NCI-H2081 treated with DMSO at 0.1 percent for 48 hours (cell line): ENCODE results near the gene SLC25A6.
"Not testable (repeated sequence)": the region's sequence is repeated elsewhere in the genome, so short reads cannot be mapped to it uniquely, and the experiment has no call there.

Experiments
- DNase-seq: peaks from one replicate; lab custom pipeline; 2025; lab: John Stamatoyannopoulos, UW

Gene SLC25A6

DNA sequence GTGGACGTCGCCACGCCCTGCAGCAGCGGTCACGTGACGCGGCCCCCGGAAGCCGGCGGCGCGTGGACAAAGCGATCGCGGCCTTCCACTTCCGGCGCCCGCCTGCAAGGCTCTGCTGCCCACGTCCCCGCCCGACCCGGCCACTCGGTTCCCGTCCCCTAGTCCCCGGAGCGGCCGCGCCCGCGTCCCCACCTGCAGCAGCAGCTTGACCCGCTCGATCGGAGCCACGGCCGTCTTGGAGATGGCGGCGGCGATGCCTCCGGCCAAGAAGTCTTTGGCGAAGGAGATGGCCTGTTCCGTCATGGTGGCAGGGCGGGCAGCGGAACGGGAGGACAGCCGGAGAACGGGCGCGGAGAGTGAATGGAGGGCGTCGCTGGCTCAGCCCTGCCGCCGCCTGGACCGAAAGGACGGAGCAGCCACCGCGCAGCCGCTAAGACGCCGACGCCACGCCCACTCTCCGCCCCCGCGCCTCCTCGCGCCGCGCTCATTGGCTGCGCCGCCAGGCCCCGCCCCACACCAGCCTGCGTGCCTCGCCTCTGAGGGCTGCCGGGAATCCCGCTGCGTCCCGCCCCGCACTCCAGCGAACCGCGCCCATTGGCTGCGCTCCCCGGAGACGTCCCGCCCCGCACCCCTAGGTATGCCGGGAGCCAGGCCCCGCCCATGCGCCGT, at the start of gene SLC25A6:
TSS of gene SLC25A6 (minus strand) at position 407 of the 669 bp plus-strand sequence. CDS start at position 303, 104 bp downstream.
- DNase-seq = no peak

DNA sequence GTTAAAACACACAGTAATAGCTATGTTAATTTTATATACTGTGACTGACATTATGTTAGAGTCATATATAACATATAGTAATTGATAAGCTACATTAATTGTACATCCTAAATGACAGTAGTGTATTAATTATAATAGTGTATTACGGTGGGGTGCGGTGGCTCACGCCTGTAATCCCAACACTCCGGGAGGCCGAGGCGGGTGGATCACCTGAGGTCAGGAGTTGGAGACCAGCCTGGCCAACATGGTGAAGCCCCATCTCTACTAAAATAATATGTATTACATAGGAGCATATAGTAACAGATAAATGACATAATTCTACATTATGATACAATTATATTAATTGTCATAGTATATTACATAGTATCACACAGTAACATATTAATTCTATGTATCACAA, 48.6 kb upstream of the SLC25A6 start:
- DNase-seq = no peak

DNA sequence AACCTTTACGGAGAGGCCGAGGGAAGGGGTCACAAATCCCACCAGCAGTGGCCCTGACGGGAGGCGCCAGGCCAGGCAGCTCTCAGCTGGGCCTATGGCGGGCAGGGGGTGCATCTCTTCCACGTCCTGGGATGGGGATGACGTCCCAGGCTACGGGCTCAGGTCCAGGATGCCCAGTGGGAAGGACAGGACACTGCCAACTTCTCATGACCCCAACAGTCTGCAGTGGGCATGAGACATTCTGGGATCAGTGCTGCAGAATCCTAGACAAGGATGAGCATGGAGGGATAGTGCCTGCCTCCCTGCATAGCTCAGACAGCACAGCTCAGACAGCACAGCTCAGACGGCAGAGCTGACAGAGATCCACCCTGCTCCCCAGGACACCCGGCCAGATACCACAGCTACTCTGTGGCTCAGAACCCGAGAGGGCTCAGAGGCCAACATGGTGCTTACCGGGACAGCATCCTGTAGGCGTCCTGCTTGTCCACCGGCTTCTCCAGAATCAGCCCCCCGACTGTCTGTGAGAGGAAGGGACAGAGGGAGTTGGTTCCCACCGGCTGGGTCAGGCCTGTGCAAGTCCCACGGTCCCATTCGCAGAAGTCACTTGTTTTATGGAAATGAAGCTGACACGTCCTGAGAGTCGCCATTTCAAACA, 43.5 kb upstream of the SLC25A6 start:
- DNase-seq = no peak

DNA sequence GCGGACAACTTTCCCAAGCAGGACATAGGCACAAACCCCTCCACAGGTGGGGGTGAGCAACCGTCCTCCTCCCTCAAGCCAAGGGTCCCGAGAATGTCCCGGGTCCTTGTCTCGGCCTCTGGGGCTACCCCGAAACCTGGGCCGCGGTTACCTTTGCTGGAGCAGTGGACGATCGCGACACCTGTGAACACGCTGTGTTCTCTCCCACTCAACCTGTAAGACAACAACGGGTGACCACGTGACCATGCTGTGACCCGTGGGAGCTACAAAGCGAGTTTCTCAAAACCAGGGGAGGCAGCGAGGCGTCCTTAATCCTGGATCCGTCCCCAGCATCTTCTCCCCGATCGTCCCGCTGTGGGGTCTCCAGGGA, 42.9 kb upstream of the SLC25A6 start:
- no peak for DNase-seq

DNA sequence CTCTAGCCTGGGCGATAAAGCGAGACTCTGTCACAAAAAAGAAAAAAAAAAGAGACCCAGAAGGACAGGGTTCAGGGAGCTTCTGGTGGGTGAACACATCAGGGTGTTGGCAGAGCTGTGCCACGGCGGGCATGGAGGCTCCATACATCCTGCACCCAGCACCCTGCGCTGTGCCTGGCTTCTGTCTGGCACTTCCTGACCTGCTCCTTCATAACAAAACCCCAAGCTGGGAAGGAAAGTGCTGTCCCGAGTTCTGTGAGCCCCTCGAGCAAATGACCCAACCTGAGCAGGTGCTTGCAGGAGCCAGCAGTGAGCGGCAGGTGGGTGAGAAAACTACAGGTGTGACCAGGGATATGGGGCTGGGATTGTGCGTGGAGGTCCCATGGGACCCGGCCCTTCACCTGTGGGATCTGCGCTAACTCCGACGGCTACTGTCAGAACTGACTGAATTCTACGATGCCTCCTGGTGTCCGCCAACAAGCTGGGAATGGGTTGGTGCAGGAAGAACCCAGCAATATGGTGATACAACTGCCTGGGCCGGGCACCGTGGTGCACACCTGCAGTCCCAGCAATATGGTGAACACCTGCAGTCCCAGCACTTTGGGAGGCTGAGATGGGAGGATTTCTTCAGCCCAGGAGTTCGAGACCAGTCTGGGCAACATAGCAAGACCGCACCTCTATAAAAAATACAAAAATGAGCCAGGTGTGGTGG, 41.9 kb upstream of the SLC25A6 start:
- no peak for DNase-seq

DNA sequence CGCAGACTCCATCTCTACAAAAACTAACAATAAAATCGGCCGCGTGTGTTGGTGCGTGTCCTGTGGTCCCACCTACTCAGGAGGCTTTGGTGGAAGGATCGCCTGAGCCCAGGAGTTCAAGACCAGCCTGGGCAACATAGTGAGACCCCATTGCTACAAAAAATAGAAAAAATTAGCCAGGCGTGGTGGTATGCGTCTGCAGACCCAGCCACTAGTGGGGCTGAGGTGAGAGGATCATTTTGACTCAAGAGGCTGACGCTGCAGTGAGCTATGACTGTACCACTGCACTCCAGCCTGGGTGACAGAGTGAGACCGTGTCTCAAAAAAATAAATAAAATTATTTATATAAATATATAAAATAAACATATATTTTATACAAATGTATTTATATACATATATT, 38.5 kb upstream of the SLC25A6 start:
- DNase-seq = no peak

DNA sequence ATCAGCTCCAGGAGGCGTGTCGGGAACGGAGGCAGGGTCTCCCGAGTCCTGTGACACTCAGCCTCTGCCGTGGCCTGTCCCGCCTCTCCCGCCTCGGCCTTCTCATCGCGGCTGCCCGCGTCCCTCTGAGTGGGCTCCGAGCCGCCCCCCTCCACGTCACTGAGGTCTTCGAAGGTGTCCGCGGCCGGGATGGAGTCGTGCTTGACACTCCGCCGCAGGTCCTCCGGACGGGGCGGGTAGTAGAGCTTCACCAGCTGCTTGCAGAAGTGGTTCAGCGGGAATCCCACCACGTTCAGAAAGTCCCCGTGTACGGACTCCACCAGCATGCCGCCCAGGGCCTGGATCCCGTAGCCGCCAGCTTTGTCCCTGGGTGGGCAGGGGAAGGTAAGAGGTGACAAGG, 35.8 kb upstream of the SLC25A6 start:
- DNase-seq = no peak

DNA sequence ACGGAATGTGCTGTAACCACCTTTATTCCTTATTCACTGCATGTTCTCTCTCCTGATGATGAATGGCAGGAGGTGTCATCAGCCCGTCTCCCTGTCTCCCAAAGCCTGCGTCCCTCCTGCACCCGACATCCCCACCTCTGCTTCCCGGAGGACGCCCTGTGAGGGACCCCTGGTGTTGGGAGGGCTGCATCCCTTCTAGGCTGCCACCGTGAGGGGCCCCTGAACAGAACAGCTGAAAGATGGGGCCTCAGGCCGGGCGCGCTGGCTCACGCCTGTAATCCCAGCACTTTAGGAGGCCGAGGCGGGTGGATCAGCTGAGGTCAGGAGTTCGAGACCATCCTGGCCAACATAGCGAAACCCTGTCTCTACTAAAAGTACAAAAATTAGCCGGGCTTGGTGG, 34.4 kb upstream of the SLC25A6 start:
- DNase-seq = not testable (repeated sequence)

DNA sequence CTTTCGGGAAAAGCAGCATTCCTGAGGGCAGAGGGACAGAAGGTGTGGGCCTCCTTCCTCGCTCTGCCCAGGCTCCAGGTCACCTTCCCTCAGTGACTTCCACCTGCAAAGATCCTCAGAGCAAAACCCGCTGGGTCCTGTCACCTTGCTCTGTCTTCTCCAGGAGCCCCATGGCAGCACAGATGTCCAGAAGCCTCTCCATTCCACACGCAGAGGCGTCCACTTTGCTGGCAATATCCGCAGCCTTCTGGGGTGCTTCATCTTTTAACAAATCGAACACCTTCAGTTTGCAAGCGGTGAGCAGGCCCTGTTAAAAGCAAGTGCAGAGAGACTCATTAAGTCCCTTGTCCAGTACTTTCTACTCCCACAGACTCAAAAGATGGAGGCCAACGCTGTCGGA, 33.5 kb upstream of the SLC25A6 start:
- no peak for DNase-seq

DNA sequence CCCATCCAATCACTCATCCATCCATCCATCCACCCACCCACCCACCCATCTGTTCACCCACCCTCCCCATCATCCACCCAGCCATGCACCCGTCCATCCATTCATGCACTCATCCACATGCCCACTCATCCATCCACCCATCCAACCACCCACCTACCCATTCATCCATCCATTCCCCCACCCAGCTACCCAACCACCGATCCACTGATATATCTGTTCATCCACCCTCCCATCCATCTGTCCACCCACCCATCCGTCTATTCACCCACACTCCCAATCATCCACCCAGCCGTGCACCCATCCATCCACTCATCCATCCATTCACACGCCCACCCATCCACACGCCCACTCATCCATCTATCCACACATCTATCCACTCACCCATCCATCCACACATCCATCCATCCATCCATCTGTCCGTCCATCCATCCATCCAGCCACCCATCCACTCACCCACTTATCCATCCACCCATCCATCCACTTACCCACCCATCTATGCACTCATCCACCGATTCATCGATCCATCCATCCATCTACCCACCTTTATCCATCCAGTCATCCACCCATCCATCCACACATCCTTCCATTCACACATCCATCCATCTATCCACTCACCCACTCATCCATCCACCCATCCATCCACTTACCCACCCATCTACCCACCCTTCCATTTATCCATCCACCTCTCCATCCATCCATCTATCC, 32.4 kb upstream of the SLC25A6 start:
- DNase-seq = no peak

DNA sequence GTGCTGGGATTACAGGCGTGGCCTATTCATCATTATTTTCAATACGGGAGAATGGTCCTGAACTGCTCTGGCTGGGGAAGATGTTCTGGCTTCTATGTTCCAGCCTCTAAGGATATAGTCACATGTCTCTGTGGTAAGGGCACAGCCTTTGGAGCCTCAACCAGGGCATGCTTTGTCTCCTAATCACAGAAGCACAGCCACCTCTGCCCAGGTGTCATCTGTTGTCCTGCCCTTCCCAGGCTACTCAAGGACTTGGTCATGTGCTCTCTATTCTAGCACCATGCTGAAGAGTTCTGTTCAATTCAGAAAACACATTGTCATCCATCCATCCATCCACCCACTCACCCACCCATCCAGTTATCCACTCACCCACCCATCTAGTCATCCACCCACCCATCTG, 31.3 kb upstream of the SLC25A6 start:
- no peak for DNase-seq

DNA sequence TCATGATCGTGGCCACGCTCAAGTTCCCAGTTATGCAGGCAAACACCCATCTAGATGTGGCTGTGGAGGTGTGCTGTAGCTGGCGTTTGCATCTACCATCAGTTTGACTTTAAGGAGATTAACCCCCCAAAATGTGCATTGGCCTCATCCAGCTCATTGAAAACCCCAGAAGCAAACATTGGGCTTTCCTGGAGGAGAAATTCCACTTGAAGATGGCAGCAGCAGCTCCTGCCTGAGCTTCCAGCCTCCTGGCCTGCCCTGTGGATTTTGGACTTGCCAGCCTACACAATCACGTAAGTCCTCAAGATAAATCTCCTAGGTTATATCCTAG, 30.2 kb upstream of the SLC25A6 start:
- DNase-seq = no peak

DNA sequence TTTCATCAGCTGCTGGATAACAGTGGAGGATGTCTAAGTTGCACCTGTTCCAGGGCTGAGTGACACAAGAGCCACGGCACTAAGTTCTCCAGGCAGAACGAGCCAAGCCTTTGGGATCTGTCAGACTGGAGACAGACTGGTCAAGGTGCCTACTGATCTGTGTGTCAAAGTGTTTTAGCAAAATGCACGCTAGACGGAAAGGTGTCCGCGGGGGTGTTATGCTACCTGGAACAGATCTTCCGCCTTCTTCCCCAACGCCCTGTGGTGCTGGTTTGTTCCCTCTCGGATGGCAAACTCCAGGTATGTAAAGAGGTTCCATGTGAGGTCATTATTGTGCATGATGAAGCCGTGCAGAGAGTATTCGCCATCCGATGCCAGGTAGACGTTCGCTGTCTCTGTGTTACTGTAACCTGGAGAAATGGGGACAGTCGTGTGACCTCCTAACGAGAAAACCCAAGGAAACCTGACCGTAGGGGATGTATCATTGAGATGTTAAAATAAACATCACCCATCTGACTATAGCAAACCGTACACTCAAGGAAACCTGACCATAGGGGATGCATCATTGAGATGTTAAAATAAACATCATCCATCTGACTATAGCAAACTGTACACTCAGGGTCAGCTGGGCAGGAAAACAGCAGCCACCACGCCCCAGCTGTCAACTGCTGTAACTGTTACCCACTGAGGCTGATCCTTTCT, 29.7 kb upstream of the SLC25A6 start:
- no peak for DNase-seq

DNA sequence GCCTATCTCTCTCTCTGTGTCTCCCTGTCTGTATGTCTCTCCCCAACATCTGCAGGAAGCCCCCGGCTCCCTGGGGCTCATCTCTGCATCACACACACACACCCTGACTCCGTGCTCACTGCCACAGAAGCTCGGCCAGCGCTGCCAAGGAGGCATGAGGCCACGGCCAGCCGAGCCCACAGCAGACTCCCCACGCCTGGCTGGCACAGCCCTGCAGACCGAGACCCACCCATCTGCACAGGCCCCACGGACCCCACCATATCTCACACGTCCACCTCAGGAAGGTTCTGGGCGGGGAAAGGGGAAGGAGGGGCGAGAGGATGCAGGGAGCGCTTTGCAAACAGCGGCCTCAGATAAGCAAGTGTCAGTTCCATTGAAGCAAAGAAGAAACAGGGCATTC, 28.5 kb upstream of the SLC25A6 start:
- DNase-seq = no peak

DNA sequence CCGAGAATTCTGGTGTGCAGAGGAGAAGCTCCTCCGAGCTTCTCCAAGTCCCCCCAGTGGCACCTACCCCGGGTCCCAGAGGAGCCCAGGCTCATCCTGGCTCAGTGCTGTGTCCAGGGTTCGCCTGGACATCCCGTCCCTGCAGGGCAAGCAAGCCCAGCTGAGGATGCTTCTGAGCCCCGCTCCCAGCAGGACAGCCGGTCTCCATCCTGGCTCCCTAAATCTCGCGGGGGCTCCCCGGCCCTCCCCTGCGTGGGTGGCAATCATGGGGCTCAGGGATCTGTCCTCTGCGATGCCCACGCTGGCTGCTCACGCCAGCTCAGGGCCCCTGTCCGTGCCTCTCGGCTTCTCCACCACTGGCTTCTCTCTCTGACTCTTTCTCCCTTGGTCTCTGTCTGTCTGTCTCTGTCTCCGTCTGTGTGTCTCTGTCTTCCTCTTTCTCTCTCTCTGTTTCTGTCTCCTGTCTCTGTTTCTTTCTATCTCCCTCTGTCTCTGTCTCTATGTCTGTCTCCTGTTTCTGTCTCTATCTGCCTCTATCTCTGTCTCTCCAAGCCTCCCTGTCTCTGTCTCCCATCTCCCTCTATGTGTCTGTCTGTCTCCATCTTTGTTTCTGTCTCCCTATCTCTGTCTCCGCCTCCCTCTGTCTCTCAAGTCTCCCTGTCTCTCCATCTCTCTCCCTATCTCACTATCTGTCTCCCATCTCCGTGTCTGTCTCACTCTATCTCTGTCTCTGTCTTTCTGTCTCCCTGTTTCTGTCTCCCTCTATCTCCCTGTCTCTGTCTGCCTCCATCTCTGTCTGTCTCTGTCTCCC, 27.8 kb upstream of the SLC25A6 start:
- DNase-seq = no peak

DNA sequence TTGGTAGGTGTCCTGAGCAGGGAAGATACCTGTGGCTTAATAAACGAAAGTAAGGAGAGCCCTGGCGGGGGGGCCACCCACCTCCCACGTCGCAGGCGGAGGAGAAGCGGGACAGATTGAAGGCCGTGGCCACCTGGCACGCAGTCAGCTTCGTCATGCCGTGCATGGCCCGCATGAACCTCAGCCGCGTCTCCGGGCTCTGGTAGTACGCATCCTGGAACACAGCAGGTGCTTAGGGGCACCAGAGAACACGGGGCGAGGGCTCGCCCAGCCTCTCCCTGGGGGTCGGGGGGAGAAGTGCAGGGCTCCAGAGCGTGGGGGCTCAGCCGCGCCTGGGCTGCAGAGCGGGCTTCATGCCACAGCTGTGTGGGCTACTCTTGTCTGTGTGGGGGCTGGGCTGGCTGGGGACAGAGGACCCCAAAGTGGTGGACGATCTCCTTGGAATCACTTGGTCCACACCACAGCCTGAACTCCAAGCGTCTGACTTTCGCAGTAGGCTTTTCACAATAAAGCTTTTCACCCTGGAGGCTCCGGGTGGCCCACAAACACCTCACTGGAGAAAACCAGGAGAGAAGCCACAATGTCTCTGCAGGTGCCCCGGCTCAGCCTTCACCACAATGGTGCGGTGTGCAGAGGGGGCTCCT, 27.1 kb upstream of the SLC25A6 start:
- no peak for DNase-seq

DNA sequence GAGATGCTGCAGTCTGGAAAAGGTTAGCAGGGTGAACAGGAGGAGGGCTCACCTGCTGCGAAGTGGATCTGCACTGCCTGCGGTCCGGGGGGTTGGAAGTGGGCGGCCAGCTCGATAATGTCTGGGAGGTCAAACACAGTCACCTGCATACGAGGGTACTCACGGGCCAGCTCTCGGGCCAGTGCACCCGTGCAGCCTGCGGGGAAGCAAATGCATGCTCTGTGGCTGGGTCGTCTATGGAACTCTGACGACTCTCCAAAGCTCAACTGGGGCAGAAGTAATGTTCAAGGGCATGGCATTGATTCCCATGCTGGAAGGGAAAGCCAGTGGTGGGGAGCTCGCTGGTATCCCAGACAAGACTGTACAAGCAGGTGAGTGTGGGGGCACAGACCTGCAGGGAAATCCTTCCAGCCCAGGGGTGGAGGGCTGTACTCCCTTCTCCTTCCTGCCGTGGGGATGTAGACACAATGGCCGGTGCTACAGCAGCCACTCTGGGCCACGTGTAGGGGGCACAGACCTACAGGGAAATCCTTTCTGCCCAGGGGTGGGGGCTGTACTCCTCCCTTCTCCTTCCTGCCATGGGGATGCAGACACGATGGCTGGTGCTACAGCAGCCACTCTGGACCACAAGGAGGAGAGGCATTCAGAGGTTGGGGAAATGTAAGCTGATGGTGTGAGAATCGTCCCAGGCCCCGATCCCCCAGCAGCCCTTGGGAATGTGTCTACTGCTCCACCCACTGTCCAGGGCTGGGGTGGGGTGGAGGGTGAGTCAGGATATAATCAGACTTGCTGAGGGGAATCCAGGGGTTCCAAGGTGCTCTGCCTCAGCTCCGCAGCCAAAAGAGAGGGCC, 26.2 kb upstream of the SLC25A6 start:
- DNase-seq = no peak

DNA sequence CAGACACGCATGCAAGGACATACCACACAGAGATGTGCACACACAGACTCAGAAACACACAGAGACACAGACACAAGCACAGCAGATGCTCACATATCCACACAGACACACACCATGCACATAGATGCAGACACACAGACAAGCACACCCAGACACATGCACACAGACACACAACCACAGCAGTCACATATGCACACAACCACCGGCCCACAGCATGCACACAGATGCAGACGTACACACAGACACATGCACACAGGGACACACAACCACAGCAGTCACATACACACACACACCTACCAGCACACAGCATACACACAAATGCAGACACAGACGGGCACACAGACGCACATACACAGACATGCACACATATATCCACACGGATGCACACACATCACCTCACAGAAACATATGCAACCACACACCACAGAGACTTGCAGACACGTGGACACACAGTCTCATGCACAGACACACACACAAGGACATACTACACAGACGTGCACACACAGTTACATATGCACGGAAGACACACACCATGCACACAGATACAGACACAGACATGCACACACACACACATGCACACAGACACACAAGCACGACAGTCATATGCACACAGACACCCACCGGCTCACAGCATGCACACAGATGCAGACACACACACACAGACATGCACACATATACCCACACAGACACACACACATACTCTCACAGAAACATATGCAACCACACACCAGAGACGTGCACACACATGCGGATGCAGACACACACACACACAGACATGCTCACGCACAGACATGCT, 25.2 kb upstream of the SLC25A6 start:
- DNase-seq = no peak

DNA sequence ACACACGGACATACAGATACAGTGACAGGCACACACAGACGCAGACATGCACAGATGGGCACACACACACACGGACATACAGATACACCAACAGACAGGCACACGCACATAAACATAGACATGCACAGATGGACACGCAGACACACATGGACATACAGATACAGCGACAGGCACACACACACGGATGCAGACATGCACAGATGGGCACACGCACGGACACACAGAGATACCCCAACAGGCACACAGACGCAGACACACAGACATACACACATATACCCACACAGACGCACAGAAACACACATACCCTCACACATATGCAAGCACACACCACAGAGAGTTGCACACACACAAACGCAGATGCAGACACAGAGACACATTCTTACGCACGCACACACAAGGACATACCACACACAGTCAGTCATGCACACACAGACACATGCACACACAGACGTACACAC, 24.4 kb upstream of the SLC25A6 start:
- no peak for DNase-seq
